ENCODE results near the gene PPL. TPM values are rescaled to one million over a fixed set of nuclear protein-coding genes. Genes with fewer than 3 reads are reported as not detected.
"Not testable (repeated sequence)": the region's sequence is repeated elsewhere in the genome, so short reads cannot be mapped to it uniquely, and the experiment has no call there.

The PPL gene, protein sequence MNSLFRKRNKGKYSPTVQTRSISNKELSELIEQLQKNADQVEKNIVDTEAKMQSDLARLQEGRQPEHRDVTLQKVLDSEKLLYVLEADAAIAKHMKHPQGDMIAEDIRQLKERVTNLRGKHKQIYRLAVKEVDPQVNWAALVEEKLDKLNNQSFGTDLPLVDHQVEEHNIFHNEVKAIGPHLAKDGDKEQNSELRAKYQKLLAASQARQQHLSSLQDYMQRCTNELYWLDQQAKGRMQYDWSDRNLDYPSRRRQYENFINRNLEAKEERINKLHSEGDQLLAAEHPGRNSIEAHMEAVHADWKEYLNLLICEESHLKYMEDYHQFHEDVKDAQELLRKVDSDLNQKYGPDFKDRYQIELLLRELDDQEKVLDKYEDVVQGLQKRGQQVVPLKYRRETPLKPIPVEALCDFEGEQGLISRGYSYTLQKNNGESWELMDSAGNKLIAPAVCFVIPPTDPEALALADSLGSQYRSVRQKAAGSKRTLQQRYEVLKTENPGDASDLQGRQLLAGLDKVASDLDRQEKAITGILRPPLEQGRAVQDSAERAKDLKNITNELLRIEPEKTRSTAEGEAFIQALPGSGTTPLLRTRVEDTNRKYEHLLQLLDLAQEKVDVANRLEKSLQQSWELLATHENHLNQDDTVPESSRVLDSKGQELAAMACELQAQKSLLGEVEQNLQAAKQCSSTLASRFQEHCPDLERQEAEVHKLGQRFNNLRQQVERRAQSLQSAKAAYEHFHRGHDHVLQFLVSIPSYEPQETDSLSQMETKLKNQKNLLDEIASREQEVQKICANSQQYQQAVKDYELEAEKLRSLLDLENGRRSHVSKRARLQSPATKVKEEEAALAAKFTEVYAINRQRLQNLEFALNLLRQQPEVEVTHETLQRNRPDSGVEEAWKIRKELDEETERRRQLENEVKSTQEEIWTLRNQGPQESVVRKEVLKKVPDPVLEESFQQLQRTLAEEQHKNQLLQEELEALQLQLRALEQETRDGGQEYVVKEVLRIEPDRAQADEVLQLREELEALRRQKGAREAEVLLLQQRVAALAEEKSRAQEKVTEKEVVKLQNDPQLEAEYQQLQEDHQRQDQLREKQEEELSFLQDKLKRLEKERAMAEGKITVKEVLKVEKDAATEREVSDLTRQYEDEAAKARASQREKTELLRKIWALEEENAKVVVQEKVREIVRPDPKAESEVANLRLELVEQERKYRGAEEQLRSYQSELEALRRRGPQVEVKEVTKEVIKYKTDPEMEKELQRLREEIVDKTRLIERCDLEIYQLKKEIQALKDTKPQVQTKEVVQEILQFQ (N-terminal part only)
- 0.13 and 0.24 TPM in 2 replicates for total RNA-seq (2014; rRNA removed; shearing (Covaris generic))
- polyA plus RNA-seq (2015; cell fraction: cytosol; rRNA removed) = 0.13 and 0.23 TPM in 2 replicates
- 0.50 and 0.59 TPM in 2 replicates for polyA plus RNA-seq (2015; cell fraction: nucleus; rRNA removed)

DNA sequence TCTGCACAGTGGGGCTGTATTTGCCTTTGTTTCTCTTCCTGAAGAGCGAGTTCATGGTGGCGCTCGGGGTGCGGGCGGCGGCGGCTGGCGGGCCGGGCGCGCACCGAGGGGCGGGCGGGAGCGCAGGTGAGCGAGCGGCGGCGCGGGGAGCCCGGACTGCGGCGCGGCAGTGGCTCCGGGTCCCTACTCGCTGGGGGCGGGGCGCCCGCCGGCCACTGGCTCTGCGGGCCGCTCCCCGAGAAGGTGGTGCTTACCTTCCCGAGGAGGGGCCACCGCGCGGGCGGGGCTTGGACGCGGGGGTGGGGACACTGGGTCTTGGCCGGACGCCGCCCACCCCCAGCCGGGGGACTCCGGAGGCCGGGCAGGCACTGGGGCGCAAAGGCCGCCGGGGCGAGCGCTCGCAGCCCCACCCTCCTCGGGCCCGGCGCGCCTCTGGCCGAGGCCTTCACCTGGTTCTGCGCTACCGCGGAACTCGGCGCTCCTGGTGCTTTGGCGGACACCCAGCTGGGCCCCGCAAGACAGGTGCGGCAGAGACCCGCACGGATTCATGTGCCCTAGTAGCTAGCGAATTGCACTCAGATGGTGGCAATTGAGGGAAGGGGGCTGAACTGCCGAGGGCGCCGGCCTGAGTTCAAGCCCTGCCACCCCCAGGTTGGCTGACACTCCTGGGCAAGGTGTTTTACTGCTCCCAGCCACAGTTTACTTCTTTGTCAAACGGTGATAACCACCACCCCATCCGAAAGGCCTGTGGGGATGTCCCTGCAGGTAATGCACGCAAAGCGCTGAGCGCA lies at the start of gene PPL:
Gene PPL (minus strand): TSS at position 158 of the 791 bp plus-strand sequence. CDS start 103 bp downstream, at position 55.
- no peak for DNase-seq (ENCODE audit: low read depth)

DNA sequence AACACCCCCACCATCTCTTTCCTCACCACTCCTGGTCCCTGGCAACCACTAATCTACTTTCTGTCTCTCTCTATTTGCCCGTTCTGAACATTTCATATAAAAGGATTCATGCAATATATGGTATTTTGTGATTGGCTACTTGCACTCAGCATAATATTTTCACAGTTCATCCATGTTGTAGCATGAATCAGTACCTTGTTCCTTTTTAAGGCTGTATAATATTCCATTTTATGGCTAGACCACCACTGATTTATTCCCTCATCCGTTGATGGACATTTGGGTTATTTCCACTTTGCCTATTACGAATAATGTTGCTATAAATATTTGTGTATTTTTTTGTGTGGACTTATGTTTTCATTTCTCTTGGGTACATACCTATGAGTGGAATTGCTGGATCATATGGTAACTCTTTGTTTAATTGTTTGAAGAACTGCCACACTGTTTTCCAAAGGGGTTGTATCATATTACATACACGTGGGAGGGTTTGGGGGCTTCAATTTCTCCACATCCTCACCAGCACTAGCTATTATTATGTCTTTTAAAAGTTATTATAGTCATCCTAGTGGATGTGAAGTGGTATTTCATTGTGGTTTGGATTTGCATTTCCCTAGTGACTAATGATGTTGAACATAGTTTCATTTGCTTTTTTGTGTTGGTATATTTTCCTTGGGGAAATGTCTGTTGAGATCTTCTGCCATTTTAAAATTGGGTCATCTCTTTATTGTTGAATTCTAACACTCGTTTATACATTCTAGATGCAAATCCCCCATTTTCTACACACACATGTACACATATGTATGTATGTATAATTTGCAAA lies 47.4 kb upstream of the PPL start:
- DNase-seq (ENCODE audit: low read depth) = no peak

DNA sequence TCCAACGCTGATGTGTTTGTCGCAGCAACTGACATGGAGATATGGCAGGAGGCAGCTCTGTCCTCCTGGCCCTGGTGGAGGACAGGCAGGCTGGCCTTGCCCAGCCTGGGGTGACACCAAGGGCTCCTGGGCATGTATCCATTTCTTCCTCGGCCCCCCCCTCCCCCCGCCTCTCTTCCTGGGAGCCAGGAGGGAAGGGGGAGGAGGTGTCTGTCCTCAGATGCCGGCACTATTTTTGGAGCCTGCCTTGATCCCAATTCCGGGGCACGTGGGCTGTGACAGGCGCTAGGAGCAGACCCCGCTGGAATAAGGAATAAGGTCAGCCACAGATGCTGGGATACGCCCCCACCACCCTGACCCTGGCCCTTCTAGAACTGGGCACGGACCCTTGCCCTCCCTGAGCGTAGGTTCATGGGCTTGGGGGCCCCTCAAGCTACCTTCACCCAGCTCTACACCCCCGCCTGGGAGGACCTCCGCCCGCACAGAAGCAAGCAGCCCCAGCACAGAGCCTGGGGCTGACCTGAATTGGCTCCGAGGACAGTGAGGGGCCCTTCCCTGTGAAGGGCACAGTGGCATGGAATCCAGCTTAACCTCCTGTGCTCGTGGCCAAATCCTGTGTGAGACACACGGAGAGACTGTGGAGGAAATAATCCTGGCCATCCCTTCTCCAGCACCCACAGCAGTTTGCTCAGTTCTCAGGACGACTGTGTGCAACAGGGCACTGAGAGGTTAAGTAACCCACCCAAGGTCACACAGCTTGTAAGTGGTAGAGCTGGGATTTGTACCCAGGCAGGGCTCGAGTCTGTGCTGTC lies 45.3 kb upstream of the PPL start:
- no peak for DNase-seq (ENCODE audit: low read depth)

DNA sequence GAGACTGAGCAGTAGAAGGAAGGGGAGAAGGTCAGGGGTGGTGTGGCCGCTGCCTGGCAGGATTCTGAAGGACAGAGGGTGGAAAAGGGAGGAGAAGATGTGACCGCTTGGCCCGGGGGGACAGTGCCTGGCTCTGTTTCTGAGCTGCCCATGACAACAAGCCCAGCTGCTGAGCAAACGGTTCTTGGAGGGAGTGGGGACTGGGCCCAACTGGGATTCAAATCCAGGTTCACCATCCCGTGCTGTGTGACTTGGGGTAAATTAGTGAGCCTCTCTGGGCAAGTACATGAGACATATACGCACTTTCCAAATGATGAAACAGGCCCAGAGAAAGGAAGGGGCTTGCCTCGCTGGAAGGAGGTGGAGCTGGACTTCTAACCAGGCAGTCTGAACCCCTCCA lies 44.5 kb upstream of the PPL start:
- no peak for DNase-seq (ENCODE audit: low read depth)

DNA sequence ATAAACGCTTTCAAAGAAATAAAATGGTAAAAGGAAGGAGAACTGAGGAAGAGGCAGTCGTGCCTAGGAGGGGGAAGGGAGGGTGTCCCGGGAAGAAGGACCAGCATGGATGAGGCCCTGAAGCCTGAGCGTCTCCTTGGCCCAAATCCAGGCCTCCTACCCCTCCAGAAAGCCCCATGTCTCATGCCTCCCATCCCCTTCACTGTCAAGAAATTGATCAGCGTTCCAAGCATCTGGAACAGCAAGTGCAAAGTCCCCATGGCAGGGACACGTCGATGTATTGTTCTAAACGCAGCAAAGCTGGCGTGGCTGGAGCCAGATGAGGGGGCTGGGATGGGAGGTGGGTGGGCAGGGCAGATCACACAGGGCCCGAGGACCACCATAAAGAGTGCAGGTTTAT lies 43.7 kb upstream of the PPL start:
- no peak for DNase-seq (ENCODE audit: low read depth)

DNA sequence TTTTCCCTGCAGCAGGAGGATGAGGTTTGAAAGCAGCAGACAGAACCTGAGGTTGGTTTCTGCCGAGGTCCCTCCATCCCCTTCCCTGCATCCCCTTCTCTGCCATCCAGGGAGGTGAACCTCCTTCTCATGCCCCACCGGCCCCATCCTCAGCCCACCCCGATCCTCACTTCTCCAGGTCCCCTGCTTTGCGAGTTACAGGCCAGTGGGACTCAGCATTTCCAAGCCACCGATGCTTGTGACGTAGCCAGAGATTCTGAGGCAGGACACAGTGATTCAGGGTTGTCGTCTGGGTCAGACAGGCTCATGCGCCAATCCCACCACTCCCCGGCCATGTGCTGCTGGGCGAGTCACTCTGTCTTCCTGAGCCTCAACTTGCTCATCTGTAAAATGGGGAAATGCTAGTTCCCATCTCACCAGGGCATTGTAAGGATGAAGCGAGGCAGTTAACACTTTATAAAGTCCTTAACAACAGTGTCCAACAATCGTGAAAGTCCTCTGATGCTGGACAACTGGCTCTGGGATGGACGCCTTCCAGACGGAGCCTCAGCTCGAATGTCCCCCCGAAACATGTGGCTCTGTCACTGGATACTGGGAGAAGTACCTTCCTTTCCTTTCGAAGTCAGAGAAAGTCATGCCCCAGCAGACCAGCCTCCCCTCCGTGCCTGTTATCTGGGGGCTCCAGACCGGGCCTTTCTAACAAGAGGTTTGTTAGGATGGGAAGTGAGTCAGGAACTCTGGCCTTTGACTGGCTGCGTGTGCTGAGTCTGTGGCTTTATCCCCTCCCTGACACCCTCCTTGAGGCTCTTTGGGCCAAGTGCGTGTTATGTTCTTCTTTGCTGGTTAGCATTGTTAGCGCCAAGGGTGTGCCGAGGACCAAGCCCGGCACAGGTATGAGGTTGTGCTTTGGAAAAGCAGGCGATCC lies 43.0 kb upstream of the PPL start:
- DNase-seq (ENCODE audit: low read depth) = no peak

DNA sequence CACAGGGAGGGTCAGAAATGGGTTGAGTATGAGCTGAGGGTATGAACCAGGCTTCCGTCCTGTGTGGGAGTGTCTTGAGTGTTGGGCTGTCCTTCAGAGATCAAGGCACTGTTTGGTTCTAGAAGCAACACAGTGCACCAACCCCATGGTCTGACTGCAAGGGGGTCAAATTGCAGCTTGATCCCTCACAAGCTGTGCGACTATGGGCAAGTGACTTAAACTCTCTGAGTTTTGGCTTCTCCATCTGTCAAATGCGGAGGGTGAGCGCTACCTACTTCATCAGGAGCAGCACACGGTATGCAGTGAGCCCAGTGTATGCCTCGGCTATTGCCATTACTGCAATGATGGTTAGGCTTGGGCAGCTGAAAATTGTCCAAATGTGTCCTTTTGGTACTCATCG lies 42.2 kb upstream of the PPL start:
- no peak for DNase-seq (ENCODE audit: low read depth)

DNA sequence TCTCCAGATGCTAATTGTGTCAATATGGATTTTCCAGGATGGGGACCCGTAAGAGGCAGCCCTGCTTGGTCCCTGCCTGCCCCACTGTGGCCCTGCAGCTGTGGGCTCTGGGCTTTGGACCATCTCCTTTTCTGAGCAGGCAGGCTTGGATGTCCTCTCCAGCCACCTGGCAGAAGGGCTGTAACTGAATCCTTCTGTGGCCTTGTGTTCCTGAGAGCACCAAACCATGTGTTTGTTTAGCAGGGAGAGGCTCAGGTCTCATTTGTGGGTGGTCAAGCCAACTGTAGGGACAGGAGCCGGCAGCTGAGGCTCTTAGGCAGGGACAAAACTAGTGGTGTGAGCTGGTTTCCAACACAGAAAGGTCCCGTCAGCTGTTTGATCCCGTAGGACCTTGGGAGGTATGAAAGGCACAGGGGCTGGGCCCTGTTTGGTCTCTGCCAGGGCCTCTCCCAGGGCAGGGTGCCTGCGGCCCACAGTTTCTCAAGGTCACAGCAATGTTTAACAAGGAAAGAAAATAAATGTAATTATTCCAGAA lies 39.7 kb upstream of the PPL start:
- no peak for DNase-seq (ENCODE audit: low read depth)

DNA sequence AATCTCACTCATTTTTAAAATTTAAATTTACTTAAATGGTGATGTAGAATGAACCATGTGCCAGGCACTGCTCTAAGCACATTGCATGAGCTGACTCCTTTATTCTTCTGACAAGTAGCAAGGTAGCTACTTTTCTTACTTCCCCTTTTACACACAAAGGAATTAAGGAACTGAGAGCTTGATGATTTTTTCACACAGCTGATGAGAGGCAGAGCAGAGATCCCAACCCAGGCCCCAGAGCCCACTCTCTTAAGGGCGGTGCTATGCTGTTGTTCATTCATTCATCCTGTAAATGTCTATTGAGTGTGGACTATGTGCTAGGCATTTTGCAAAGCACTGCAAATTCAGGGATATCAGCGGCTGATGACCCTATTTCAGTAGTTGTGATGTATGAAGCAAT lies 39.1 kb upstream of the PPL start:
- no peak for DNase-seq (ENCODE audit: low read depth)

DNA sequence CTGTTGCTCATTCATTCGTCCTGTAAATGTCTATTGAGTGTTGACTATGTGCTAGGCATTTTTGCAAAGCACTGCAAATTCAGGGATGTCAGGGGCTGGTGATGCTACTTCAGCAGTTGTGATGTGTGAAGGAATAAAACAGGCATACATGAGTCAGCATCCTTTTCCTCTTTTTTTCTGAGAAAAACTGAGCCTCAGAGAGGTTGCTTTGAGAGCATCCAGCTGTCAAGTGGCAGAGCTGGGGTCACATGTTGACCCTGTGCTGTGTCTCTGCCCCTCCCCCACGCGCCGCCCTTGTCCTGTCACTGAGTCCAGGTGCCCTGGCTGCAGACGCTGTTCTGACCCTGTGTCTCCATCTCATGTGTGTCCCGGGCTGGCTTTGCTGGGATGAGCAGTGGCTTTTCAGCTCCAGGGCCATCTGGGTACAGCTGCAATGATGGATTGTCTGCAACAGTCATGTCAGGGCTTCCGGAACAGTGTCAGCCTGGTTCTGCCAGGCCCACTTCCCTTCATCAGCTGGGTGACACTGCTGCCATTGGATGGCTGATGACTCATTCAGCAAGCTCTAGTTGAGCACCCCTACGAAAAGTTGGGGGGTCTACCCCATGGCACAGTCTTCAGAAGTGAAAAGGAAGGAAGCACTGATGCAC lies 36.1 kb upstream of the PPL start:
- DNase-seq (ENCODE audit: low read depth) = no peak

DNA sequence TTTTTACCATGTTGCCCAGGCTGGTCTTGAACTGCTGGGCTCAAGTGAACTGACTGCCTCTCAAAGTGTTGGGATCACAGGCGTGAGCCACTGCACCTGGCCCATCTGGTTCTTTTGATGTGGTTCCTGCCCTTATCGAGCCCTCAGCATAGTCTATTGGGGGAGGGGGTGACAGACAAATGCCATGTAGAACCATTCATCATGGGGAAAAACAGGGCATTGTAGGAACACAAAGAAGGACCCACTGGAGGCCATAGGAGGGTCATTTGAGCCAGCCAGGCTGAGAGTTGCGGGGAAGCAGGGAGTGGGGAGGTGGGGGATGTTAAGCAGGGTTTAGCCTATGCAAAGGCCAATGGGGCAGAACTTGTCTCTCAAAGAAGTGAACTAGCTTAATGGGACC lies 33.1 kb upstream of the PPL start:
- DNase-seq (ENCODE audit: low read depth) = no peak

DNA sequence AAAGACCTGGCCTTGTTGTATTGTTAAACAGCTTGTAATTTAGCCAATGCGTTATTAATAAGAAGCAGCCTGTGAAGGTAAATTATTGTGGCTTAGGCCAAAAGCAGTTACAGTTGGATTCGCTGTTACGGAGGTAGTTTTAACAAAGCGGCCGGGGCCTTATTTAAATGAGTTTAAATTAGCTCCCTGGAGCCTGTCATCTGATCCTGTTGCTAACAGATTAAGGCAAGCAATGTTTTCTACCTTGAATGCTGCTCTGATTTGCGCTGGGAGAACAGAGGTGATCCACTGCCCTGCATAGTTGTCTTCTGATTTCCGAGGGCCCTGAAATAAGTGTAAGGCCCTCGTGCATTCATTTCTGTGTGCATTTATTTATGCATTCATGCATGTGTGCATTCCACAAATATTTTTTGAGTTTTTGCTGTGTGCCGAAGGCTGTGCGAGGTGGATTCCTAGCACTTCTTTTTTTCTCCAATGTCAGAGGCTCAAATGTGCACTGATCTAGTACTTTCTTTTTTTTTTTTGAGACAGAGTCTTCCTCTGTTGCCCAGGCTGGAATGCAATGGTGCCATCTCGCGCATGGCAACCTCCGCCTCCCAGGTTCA lies 32.0 kb upstream of the PPL start:
- no peak for DNase-seq (ENCODE audit: low read depth)

DNA sequence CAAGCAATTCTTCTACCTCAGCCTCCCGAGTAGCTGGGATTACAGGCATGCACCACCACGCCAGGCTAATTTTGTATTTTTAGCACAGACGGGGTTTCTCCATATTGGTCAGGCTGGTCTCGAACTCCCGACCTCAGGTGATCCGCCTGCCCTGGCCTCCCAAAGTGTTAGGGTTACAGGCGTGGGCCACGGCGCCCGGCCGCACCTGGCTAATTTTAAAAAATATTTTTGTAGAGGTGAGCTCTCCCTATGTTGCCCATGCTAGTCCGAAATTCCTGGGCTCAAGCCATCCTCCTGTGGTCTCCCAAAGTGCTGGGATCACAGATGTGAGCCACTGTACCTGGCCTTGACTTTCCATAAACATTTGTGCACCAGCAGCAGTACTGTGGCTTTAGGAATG lies 31.3 kb upstream of the PPL start:
- DNase-seq (ENCODE audit: low read depth) = not testable (repeated sequence)

DNA sequence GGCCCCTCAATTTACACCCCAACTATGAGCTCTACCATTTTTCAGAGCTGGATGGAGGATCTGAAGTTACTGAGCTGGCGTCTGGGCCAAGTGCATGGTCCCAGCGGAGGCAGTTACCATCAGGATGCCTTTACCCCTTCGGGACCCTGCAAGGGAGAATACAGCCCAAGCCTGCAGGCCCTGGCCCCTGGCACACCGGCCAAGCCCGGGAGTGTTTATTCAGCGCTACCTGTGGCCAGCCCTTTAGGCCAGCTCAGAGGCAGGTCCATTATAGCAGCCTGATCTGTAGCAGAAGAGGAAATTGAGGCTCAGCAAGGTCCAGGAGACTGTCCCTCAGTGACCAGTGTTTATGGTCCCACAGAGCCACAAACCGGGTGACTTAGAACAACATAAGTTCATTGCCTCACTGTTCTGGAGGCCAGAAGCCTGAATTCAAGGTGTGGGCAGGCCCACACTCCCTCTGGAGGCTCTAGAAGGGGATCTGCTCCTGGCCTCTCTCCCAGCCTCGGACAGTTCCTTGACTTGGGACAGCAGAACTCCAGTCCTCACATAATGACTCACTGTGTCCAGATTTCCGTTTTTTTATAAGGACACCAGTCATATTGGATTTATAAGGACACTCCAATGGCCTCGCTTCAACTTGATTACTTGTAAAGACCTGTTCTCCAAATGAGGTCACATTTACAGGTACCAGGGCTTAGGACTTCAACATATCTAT lies 29.9 kb upstream of the PPL start:
- no peak for DNase-seq (ENCODE audit: low read depth)

DNA sequence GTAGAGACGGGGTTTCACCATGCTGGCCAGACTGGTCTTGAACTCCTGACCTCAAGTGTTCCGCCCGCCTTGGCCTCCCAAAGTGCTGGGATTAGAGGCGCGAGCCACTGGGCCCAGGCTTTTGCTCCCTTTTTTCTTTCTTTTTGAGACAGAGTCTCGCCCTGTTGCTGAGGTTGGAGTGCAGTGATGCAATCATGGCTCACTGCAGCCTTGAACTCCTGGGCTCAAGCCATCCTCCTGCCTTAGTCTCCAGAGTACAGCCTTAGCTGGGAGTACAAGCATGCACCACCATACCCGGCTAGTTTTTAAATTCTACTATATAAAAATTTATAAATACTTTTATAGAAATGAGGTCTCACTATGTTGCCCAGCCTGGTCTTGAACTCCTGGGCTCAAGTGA lies 26.6 kb upstream of the PPL start:
- not testable (repeated sequence) for DNase-seq (ENCODE audit: low read depth)

DNA sequence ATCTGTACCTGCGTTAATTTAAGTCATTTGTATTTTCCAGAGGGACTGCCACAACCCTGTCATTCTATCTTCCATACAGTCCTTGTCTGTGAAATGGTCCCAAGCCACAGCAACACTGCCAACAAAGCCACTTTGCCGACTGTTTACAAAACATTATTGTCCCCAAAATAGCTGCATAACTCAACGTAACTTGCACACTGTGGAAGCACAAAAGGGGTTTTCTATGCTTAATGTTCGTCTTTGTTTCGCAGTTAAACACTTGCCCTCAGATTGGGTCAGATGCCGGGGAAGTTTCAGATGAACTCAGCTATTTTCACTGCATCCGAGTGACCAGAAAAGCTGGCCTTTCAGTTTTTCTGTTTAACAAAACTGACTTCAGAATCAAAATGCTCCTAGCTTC lies 25.8 kb upstream of the PPL start:
- no peak for DNase-seq (ENCODE audit: low read depth)
